GM21526 (cell line): ENCODE measurements around the gene MICAL3.
A peak's percentile ranks its signal among the peaks of the same experiment; 100 is the strongest.

Experiments used
- ATAC-seq: cut with Tn5 transposase; IDR thresholded peaks from one replicate; pipeline ENCODE4 v1.9.1; 2021; ENCODE audit warnings: moderate library complexity; ENCODE audit not compliant: unreplicated experiment, low FRiP score

The MICAL3 gene

DNA sequence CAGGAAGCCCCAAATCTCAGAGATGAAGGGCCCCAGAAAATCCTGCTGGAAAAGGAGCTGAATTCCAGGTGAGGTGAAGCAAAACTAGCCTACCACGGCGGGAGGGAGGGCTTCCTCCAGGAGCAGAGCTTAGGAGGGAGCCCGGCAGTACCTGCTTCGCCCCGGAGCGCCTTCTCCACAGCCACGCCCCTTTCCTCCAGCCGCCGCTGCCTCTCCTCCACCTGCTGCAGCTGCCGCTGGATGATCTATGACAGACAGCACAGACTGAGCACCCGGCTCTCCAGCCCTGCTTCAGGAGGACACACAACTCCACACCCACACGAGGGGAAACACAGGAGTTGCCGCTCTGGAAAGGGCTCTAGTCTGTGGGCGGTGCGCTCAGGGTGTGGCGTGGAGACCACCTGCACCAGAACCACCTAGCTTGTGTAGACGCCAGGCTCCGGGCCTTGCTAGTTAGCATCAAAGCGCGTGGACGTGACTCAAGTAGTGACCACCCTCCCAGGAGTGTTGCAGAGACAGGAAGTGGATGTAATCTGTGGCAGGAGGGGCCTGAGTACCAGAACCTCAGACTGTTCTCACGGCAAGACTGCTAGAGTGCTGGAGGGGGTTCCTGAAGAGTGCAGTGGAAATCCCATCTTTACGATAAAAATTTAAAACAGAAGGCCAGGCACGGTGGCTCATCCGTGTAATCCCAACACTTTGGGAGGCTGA, 215.5 kb downstream of the MICAL3 start:
- no peak for ATAC-seq

GRCh38 chr22:17807578-17808410, 216.6 kb downstream of the MICAL3 start:
- ATAC-seq = no peak

DNA sequence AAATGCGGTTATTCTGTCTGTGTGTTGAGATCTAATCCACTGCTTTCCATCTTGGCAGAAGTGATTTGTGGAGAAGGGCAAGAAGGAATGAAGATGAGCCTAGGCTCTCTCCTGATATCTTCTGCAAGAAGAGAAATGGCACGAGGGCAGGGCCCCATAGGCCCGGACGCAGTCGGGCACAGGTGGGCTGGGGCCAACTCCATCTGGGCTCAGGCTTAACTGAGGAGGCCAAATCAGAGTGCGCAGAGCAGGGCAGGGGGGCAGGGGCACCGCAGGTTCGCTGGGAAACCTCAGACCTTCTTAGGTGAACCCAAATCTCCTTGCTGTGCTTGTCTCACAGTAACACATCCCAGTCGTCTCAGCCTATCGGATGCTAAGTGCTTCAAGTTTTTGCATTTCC, 217.3 kb downstream of the MICAL3 start:
- ATAC-seq = no peak

DNA sequence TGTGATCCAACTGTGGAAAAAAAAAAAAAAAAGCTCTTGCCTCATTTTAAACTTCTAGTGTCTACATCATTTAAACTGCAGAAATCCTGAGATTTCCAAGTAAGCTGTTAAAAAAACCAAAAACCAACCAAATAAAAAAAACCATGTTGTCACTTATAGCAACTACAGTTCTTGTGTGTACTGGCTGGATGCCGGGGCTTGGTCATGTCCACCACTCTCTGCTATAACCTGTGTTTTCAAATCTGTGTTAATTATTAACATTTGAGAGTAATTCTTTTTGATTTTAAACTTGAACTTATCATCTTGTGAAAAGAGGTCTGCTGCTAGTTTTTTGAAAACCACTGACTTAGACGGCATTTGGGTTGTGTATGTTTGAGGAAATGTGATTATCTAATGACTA, 217.9 kb downstream of the MICAL3 start:
- ATAC-seq = no peak

GRCh38 chr22:17804331-17805080, 219.9 kb downstream of the MICAL3 start:
- no peak for ATAC-seq

DNA sequence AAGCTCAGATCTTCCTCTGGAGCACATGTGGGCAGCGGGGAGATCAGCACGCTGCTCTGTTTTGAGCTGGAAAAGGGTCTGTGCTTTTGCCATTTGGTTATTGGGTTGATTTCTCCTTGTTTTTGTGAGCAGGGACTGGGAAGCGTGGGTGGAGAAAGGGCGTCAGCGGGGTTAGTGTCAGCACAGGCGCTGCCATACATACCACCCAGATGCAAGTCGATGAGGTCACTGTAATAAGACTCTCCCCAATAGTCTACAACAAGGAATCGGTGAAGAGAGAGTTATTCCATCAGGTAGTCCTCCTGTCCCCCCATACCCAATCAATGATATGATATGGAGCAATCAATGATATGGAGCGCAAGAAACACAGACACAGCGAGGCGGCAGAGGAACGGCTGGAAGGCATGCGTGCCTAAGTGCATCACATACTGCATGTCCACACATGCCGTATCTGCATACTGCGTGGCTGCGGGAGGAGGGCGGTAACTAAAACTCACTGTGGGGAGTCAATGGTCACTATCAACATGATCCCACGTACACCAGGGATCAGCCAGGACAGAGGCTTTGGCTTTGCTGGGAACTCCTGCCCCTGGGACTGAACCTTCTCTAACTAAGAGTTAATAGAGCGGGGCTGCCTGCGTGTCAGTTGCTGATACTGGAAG, 220.6 kb downstream of the MICAL3 start:
- ATAC-seq = no peak

DNA sequence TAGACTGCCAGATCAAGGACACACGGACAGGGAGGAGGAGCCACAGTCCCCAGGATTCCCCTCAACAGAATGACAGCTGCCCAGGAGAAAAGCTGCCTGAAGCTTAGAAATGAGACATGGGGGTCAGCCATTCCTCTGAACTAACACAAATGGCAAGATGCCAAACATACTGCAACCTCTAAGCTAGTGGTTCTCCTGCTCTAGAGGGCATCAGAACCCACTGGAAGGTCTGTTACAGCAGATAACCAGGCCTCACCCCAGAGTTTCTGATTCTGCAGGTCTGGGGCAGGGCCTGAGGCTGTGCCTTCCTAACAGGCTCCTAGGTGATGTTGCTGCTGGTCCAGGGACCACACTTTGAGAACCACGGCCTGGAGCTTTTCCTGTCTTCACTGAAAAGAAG, 221.5 kb downstream of the MICAL3 start:
- ATAC-seq = no peak

- ATAC-seq = no peak
Observed at GRCh38 chr22:17802411-17802810, 221.9 kb downstream of the MICAL3 start.

DNA sequence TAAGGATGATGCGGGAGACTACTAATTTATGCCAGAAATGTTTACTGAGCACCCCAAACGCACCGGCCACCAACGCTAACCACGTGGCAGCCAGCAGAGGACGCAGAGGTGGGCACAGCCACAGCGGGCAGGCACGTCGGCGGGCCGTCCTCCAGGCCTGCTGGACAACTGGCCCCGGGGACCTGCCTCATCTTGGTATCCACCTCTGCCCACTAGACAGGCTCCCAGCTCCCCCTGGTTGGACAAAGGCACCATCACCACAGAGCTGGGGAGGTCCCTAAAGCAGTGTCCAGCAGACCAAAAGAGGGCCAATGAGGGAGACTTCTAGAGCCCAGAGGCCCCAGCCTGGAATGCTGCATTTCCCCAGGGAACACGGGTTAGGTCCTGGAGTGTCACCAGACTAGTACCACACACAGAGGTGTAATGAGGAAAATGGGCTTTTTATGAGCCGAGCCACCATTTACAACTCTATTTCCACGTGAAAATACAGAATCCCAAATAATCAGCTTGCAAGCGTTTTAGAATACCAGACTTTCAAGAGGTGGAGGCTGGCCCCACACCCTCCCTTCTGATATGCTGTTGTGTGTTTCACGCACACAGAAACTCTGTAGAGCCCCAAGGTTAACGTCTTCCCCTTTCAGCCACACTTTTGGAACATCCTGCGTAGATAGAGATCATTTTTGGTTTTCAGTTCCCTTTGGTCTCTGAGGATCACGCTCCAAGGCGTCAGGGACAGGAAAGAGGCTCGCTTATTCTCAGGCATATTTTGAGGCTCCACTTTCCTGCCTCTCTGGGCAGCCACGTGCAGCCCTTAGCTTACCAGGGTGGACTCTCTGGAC, 226.4 kb downstream of the MICAL3 start:
- ATAC-seq = peak; percentile 43

- no peak for ATAC-seq
Observed at GRCh38 chr22:17796695-17797094, 227.7 kb downstream of the MICAL3 start.

GRCh38 chr22:17795661-17796548, 228.5 kb downstream of the MICAL3 start:
- no peak for ATAC-seq

- ATAC-seq = no peak
Observed at GRCh38 chr22:17794726-17795542, 229.4 kb downstream of the MICAL3 start.

GRCh38 chr22:17792854-17793434, 231.4 kb downstream of the MICAL3 start:
- no peak for ATAC-seq

DNA sequence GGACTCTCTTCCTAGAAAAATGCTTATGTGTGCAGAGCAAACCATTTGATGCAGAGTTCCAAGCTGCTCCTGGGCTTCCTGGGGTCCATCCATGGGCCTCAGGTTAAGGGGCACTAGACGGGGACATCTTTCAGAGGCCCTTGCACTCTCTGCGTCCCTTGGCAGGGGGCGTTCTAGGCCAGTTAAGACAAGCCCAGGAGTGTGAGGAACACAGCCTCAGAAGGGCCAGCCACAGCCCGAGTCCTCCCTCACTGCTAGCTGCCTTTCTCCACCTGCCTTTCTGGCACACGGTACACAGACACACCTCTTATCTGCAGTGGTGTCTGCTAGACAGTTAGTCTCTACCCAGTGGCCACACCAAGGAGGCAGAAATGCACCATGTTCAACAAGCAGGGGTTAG, 232.1 kb downstream of the MICAL3 start:
- ATAC-seq = no peak

GRCh38 chr22:17791196-17791595, 233.2 kb downstream of the MICAL3 start:
- no peak for ATAC-seq

GRCh38 chr22:17789379-17790200, 234.8 kb downstream of the MICAL3 start:
- no peak for ATAC-seq
